ENCODE measurements around the gene ZDHHC20. TPM values are rescaled to one million over a fixed set of nuclear protein-coding genes. Genes with fewer than 3 reads are reported as not detected.

Gene ZDHHC20
- polyA plus RNA-seq, 1 of the 3 experiments (the other 2 are of a cell fraction) = 8.7 TPM

DNA sequence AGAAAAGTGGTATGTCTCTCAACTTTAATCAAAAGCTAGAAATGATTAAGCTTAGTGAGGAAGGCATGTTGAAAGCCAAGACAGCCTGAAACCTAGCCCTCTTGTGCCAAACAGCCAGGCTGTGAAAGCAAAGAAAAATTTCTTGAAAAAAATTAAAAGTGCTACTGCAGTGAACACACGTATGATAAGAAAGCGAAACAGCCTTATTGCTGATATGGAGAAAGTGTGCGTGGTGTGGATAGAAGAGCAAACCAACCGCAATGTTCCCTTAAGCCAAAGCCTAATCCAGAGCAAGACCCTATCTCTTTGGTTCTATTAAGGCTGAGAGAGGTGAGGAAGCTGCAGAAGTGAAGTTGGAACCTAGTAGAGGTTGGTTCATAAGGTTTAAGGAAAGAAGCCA, 96.4 kb downstream of the ZDHHC20 start:
- H3K27ac ChIP-seq (ENCODE audit: low read depth in 2 of 2, low read length in 1 of 2) = no peak overlapping the region
- no peaks in the 10 kb centered on the region for H3K4me1 ChIP-seq (ENCODE audit: control insufficient read depth in 1 of 2, insufficient read depth in 2 of 2, low read depth in 1 of 2, low read length in 1 of 2)
- no peaks in the 10 kb centered on the region for H4K20me1 ChIP-seq (ENCODE audit: insufficient read depth)
- H3K9me3 ChIP-seq = no peaks in the 10 kb centered on the region
- H3F3A ChIP-seq (replicated peaks; ENCODE audit: insufficient read depth) = no peaks in the 10 kb centered on the region
- TF ChIP-seq EP300 (IDR thresholded peaks at IDR 0.05; ENCODE audit: borderline replicate concordance in 1 of 2, low read depth in 1 of 2, low read length in 1 of 2) (no peak), JUND (IDR thresholded peaks at IDR 0.05) (no peak), NFIC (IDR thresholded peaks at IDR 0.05; ENCODE audit: borderline replicate concordance) (no peak), GABPA (IDR thresholded peaks at IDR 0.05; ENCODE audit: low read depth) (no peak), RAD21 (IDR thresholded peaks at IDR 0.05; ENCODE audit: low read length) (no peak), SMC3 (IDR thresholded peaks at IDR 0.05; ENCODE audit: low read depth, low read length) (no peak), IRF3 (IDR thresholded peaks at IDR 0.05; ENCODE audit: low read depth, low read length) (no peak), NRF1 (IDR thresholded peaks at IDR 0.05; ENCODE audit: low read depth, low read length) (no peak), EZH2phosphoT487 (IDR thresholded peaks at IDR 0.05; ENCODE audit: borderline replicate concordance, low read depth) (no peak), CHD2 (IDR thresholded peaks at IDR 0.05; ENCODE audit: low read length, partially characterized antibody) (no peak), MEF2A (IDR thresholded peaks at IDR 0.05; ENCODE audit: borderline replicate concordance, low read depth) (no peak), FOSL2 (IDR thresholded peaks at IDR 0.05; ENCODE audit: borderline replicate concordance, low read depth) (no peak), RXRA (IDR thresholded peaks at IDR 0.05; ENCODE audit: borderline replicate concordance, low read depth) (no peak), USF2 (IDR thresholded peaks at IDR 0.05; ENCODE audit: borderline replicate concordance, low read depth, low read length) (no peak), CTCF (IDR thresholded peaks at IDR 0.05) (no peak), TAF1 (IDR thresholded peaks at IDR 0.05; ENCODE audit: borderline replicate concordance, low read depth, low read length) (no peak)
- TF ChIP-seq, protein P1, sequence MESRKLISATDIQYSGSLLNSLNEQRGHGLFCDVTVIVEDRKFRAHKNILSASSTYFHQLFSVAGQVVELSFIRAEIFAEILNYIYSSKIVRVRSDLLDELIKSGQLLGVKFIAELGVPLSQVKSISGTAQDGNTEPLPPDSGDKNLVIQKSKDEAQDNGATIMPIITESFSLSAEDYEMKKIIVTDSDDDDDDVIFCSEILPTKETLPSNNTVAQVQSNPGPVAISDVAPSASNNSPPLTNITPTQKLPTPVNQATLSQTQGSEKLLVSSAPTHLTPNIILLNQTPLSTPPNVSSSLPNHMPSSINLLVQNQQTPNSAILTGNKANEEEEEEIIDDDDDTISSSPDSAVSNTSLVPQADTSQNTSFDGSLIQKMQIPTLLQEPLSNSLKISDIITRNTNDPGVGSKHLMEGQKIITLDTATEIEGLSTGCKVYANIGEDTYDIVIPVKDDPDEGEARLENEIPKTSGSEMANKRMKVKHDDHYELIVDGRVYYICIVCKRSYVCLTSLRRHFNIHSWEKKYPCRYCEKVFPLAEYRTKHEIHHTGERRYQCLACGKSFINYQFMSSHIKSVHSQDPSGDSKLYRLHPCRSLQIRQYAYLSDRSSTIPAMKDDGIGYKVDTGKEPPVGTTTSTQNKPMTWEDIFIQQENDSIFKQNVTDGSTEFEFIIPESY (IDR thresholded peaks at IDR 0.05; ENCODE audit: borderline replicate concordance, low read depth) = no peak
- TF ChIP-seq, protein P2, sequence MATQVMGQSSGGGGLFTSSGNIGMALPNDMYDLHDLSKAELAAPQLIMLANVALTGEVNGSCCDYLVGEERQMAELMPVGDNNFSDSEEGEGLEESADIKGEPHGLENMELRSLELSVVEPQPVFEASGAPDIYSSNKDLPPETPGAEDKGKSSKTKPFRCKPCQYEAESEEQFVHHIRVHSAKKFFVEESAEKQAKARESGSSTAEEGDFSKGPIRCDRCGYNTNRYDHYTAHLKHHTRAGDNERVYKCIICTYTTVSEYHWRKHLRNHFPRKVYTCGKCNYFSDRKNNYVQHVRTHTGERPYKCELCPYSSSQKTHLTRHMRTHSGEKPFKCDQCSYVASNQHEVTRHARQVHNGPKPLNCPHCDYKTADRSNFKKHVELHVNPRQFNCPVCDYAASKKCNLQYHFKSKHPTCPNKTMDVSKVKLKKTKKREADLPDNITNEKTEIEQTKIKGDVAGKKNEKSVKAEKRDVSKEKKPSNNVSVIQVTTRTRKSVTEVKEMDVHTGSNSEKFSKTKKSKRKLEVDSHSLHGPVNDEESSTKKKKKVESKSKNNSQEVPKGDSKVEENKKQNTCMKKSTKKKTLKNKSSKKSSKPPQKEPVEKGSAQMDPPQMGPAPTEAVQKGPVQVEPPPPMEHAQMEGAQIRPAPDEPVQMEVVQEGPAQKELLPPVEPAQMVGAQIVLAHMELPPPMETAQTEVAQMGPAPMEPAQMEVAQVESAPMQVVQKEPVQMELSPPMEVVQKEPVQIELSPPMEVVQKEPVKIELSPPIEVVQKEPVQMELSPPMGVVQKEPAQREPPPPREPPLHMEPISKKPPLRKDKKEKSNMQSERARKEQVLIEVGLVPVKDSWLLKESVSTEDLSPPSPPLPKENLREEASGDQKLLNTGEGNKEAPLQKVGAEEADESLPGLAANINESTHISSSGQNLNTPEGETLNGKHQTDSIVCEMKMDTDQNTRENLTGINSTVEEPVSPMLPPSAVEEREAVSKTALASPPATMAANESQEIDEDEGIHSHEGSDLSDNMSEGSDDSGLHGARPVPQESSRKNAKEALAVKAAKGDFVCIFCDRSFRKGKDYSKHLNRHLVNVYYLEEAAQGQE (IDR thresholded peaks at IDR 0.05; ENCODE audit: low read depth, low read length) = no peak
- H3K27me3 ChIP-seq (ENCODE audit: insufficient read depth) = no peaks in the 10 kb centered on the region; the same call in 1 of the 2 replicates
- no peak overlapping the region for H3K4me3 ChIP-seq (ENCODE audit: low read depth in 2 of 2, low read length in 1 of 2)
- no peaks in the 10 kb centered on the region for H3K79me2 ChIP-seq (ENCODE audit: insufficient read depth)
- H3K4me2 ChIP-seq = no peak overlapping the region
- H3K9ac ChIP-seq = no peak overlapping the region
- DNase-seq = no peak
- no peak overlapping the region for H2AFZ ChIP-seq (ENCODE audit: low read depth)
- H3K9me2 ChIP-seq = no peaks in the 10 kb centered on the region
- 60% methylated on average over 4 of the region's 4 CpGs for WGBS (ENCODE audit: low lambda C conversion rate)
- ChIA-PET POLR2A (no interaction called here), CTCF (no interaction called here)
- H3K36me3 ChIP-seq (replicated peaks in 1 of 2; ENCODE audit: control insufficient read depth in 1 of 2, insufficient read depth in 2 of 2, low read length in 1 of 2) = no peaks in the 10 kb centered on the region
